Stimulated activated CD8-positive, alpha-beta memory T cell treated with anti-CD3 and anti-CD28 coated beads, Interleukin-7, amount 100 ng/mL, for 24 hours (primary cell): ENCODE data around the gene TDG.
"Not testable (repeated sequence)": the region's sequence is repeated elsewhere in the genome, so short reads cannot be mapped to it uniquely, and the experiment has no call there.

ENCODE experiments used
- DNase-seq: peaks from one replicate; pipeline ENCODE4 v3.0.0-alpha.2; 2020; ENCODE audit warnings: low read depth

Gene TDG

GRCh38 chr12:103960616-103961227 is 5.0 kb upstream of the TDG start:
- no peak for DNase-seq

GRCh38 chr12:103962493-103962892 is 3.2 kb upstream of the TDG start:
- no peak for DNase-seq

- no peak for DNase-seq
Observed at GRCh38 chr12:103964805-103965204, 867 bp upstream of the TDG start.

- DNase-seq, result no peak
Observed at GRCh38 chr12:103965255-103965589, 450 bp upstream of the TDG start.

- no peak for DNase-seq
Observed at GRCh38 chr12:103966736-103967135, 1.1 kb downstream of the TDG start.

- no peak for DNase-seq
Observed at GRCh38 chr12:103969391-103969790, 3.7 kb downstream of the TDG start.

GRCh38 chr12:103973909-103974308 is 8.2 kb downstream of the TDG start:
- DNase-seq, result no peak

GRCh38 chr12:103975368-103975767 is 9.7 kb downstream of the TDG start:
- DNase-seq, result no peak

- no peak for DNase-seq
Observed at GRCh38 chr12:103978384-103978982, 12.8 kb downstream of the TDG start.

GRCh38 chr12:103986829-103987228 is 21.2 kb downstream of the TDG start:
- DNase-seq, result no peak

- DNase-seq, result no peak
Observed at GRCh38 chr12:103994235-103994634, 28.6 kb downstream of the TDG start.

- DNase-seq, result no peak
Observed at GRCh38 chr12:103996595-103996994, 30.9 kb downstream of the TDG start.

GRCh38 chr12:103997286-103997900 is 31.7 kb downstream of the TDG start:
- DNase-seq, result no peak

GRCh38 chr12:103998976-103999375 is 33.3 kb downstream of the TDG start:
- no peak for DNase-seq

GRCh38 chr12:104000807-104001434 is 35.2 kb downstream of the TDG start:
- no peak for DNase-seq

- DNase-seq, result no peak
Observed at GRCh38 chr12:104002686-104003085, 37.0 kb downstream of the TDG start.

GRCh38 chr12:104003596-104003995 is 37.9 kb downstream of the TDG start:
- no peak for DNase-seq

GRCh38 chr12:104006929-104007328 is 41.3 kb downstream of the TDG start:
- DNase-seq, result no peak

- no peak for DNase-seq
Observed at GRCh38 chr12:104010121-104010520, 44.4 kb downstream of the TDG start.

GRCh38 chr12:104010606-104011169 is 45.0 kb downstream of the TDG start:
- DNase-seq, result no peak

GRCh38 chr12:104011253-104011652 is 45.6 kb downstream of the TDG start:
- DNase-seq, result no peak

GRCh38 chr12:104012331-104012730 is 46.7 kb downstream of the TDG start:
- no peak for DNase-seq

GRCh38 chr12:104021862-104022261 is 56.2 kb downstream of the TDG start:
- not testable (repeated sequence) for DNase-seq
